Heart left ventricle (tissue), 13 donors: Measurements from ENCODE around the gene ABCA1.

Experiments
- CTCF ChIP-seq, 12 donors: fragments of 200-600 bp; sonication (generic) in 4 of 12; IDR thresholded peaks; one replicate each; pipeline versions ENCODE4 v1.5.0 to v1.8.0; 2018 to 2022; ENCODE audit warnings: antibody characterized with exemption in 12 of 12, mild to moderate bottlenecking in 5 of 12
- POLR2A ChIP-seq, 2 donors: fragments of 450-650 bp; IDR thresholded peaks; one replicate each; pipeline ENCODE4 v1.6.1; 2017; ENCODE audit warnings: antibody characterized with exemption in 2 of 2, mild to moderate bottlenecking in 2 of 2, moderate library complexity in 2 of 2
- donor health status: ischemic (EF 13 %, LVEDD 7.1; RV severe dilation, severe dysfunction).
- donor health status: DM: no; HTN: yes; CAD: no.
- donor health status: DM: no; HTN: no; CAD: no.
- donor health status: ischemic (EF 25% LVEDD 6.9; RV normal size, moderate dysfunction).
- donor health status: ischemic (EF 25% LVEDD 5.7; RV mildly dilated, moderate dysfunction).
- donor health status: ischemic (EF 35%, LVEDD 5.7; RV mildly dilated, moderate dysfunction).
- donor health status: nonischemic (EF 11% LVEDD 7.7; RV severe dilation, severe dysfunction).
- donor health status: DM: yes; HTN: yes; CAD: no.
- donor health status: PGD.
- donor health status: ischemic (EF 29% LVEDD 5.4; RV normal size, mild dysfunction).
- donor health status: nonischemic (EF 23%, LVEDD 6.1; RV moderate dilation, normal function).

DNA sequence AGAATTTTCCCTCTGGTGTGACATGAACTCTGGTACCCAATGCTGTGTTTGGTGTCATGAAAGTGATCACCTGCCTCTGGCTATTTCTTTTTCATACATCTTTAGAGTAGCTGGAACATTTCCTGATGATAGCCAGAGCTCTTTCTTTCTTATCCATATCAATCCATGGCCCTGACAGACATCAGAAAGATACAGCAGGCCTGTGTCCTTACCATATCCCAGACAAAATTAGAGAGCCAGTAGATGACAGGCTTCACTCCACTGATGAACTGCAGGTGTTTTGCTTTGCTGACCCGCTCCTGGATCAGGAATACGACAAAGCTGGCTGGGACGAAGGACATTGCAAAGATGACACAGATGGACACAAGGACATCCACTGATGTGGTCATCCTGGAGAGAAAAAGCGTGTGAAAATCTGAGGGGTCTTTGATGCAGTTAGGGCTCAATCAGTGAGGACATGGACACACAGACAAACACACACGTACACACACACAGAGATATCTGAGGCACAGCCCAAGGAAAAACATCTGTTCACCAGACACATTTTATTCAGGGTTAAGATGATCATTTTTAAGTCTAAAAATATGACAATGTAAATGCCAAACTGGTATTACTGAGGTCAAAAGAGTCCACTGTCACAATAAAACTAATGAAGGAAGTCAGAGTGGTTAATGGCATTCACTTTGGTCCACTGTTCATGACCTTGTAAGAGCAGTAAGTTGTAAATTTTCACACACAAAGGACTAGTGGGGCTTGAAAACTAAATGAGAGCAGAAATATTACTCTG, 129.6 kb downstream of the ABCA1 start:
- TF ChIP-seq CTCF (IDR thresholded peaks at IDR 0.05) = no peak
- no peak for TF ChIP-seq POLR2A (IDR thresholded peaks at IDR 0.05)
